ENCODE measurements around the gene SLIT3.
"Not testable (repeated sequence)": the region's sequence is repeated elsewhere in the genome, so short reads cannot be mapped to it uniquely, and the experiment has no call there.

The SLIT3 gene

GRCh38 chr5:168743617-168744016 lies 557.3 kb downstream of the SLIT3 start (continued):
- no peak for TF ChIP-seq GLIS1 (tag by site-specific recombination; IDR thresholded peaks at IDR 0.05)
- no peak for TF ChIP-seq ZNF2 (tag by site-specific recombination; IDR thresholded peaks at IDR 0.05)

- CTCF ChIA-PET = interaction anchor here (1.0 kb wide), 1 partner anchor 31 kb away, joined by 4 read pairs; no protein-coding TSS in a partner anchor
- H3K9me3 ChIP-seq (ENCODE audit: control insufficient read depth, insufficient read depth, low read depth, low read length); H3K4me3 ChIP-seq (ENCODE audit: low read depth, low read length); H3K36me3 ChIP-seq (ENCODE audit: control insufficient read depth in 2 of 2, insufficient read depth in 1 of 2, low read length in 2 of 2); H3K4me1 ChIP-seq (ENCODE audit: control insufficient read depth, insufficient read depth, low read length); H3K27ac ChIP-seq (ENCODE audit: extremely low read depth, low read depth, low read length); POLR2A ChIA-PET: not testable (repeated sequence)
Measured at GRCh38 chr5:168742311-168742710, 558.6 kb downstream of the SLIT3 start.

DNA sequence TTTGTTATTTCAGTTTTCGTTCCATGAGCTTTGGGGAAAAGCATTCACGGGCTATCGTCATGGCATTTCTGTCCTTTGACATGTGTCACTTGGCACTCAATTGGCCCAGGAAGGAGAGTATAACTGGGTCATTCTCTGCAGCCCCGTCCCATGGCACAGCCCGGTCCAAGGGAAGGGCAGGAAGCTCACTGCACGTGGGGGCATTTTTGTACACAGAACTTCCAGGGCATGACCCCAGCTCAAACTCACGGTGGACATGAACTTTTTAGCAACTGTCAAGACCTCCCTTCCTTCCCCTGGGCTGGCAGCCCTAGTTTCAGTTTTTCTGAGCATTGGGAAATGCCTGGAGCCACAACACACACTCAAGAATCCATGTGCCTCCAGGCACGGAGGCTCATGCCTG lies 560.1 kb downstream of the SLIT3 start:
- no peak overlapping the region for H3K4me3 ChIP-seq (ENCODE audit: low read depth, low read length)
- TF ChIP-seq OSR2 (tag by site-specific recombination; IDR thresholded peaks at IDR 0.05) = no peak
- no peak for TF ChIP-seq ZNF624 (tag by site-specific recombination; IDR thresholded peaks at IDR 0.05)
- TF ChIP-seq ZNF155 (tag by site-specific recombination; IDR thresholded peaks at IDR 0.05) = no peak
- H3K9me3 ChIP-seq (ENCODE audit: control insufficient read depth, insufficient read depth, low read depth, low read length) = no peaks in the 10 kb centered on the region
- no peak overlapping the region for H3K27ac ChIP-seq (ENCODE audit: extremely low read depth, low read depth, low read length)
- ChIA-PET CTCF (interaction anchor here (2.4 kb wide), 1 partner anchor 7 kb away, joined by 12 read pairs; no protein-coding TSS in a partner anchor), POLR2A (no interaction called here)
- no peaks in the 10 kb centered on the region for H3K36me3 ChIP-seq (ENCODE audit: control insufficient read depth in 2 of 2, insufficient read depth in 1 of 2, low read length in 2 of 2)
- no peaks in the 10 kb centered on the region for H3K4me1 ChIP-seq (ENCODE audit: control insufficient read depth, insufficient read depth, low read length)

DNA sequence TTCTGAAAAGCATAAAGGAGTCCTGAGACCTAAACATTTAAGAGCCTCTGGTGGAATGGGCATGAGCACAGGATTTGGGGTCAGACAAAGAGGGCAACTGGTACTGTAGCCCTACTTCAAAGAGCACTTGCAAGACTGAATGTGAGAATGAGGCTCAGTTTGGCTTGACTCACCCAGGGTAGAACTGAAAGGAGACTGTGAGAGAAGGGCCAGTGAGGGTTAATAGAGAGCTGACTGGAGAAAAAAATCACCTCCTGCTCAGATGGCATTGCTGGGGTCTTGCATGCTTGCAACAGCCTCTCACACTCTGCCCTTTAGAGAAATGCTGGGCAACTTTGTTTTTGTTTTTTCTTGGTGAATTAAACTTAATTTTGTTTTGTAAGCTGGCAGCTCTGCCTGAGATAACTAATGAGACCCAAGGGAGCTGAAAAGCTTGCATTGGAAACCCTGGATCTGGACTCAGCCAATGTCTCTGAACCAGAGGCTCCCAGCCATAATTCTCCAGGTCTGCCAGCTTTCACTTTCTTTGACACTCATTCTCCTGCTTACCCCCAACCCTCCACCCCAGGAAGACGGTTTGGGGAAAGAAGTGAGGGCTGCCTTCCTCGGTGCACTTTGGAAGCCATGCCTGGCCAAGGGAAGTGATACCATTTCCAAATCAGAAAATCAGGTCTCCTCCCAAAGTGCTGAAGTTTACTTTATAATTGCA lies 560.7 kb downstream of the SLIT3 start:
- ChIA-PET CTCF (interaction anchor here (1.1 to 2.4 kb wide), 4 partner anchors 8 to 64 kb away, joined by 4 to 12 read pairs (median 6); no protein-coding TSS in a partner anchor), POLR2A (no interaction called here)
- TF ChIP-seq ZNF473 (tag by site-specific recombination; IDR thresholded peaks at IDR 0.05) = no peak
- no peak for TF ChIP-seq PBX3 (CRISPR knock-in tag; IDR thresholded peaks at IDR 0.05)
- TF ChIP-seq ZNF548 (tag by site-specific recombination; IDR thresholded peaks at IDR 0.05) = no peak
- TF ChIP-seq ZBTB26 (tag by site-specific recombination; optimal IDR thresholded peaks at IDR 0.05) = no peak
- TF ChIP-seq ZNF624 (tag by site-specific recombination; IDR thresholded peaks at IDR 0.05) = no peak
- no peak for TF ChIP-seq ZBTB6 (tag by site-specific recombination; IDR thresholded peaks at IDR 0.05)
- TF ChIP-seq ZNF221 (tag by site-specific recombination; IDR thresholded peaks at IDR 0.05; ENCODE audit: borderline replicate concordance) = no peak
- no peak for TF ChIP-seq ZBTB48 (tag by site-specific recombination; IDR thresholded peaks at IDR 0.05)
- TF ChIP-seq GLIS1 (tag by site-specific recombination; IDR thresholded peaks at IDR 0.05) = no peak
- no peak for TF ChIP-seq ZNF747 (tag by site-specific recombination; IDR thresholded peaks at IDR 0.05)
- TF ChIP-seq ZNF311 (tag by site-specific recombination; IDR thresholded peaks at IDR 0.05; ENCODE audit: borderline replicate concordance) = no peak
- TF ChIP-seq ZNF23 (tag by site-specific recombination; IDR thresholded peaks at IDR 0.05; ENCODE audit: borderline replicate concordance) = no peak
- TF ChIP-seq OSR2 (tag by site-specific recombination; IDR thresholded peaks at IDR 0.05) = no peak
- TF ChIP-seq BCL11B (tag by site-specific recombination; IDR thresholded peaks at IDR 0.05; ENCODE audit: low read depth) = no peak
- TF ChIP-seq ZNF776 (tag by site-specific recombination; IDR thresholded peaks at IDR 0.05; ENCODE audit: borderline replicate concordance) = no peak
- no peak for TF ChIP-seq ZNF639 (tag by site-specific recombination; IDR thresholded peaks at IDR 0.05)
- TF ChIP-seq HOXA7 (CRISPR knock-in tag; IDR thresholded peaks at IDR 0.05; ENCODE audit: borderline replicate concordance) = no peak
- no peak for TF ChIP-seq ZNF600 (tag by site-specific recombination; IDR thresholded peaks at IDR 0.05)
- TF ChIP-seq ZNF114 (tag by site-specific recombination; IDR thresholded peaks at IDR 0.05) = no peak
- Histone ChIP-seq H3K4me3 (ENCODE audit: low read depth, low read length) (no peak overlapping the region), H3K4me1 (ENCODE audit: control insufficient read depth, insufficient read depth, low read length) (no peaks in the 10 kb centered on the region), H3K36me3 (ENCODE audit: control insufficient read depth in 2 of 2, insufficient read depth in 1 of 2, low read length in 2 of 2) (no peaks in the 10 kb centered on the region), H3K9me3 (ENCODE audit: control insufficient read depth, insufficient read depth, low read depth, low read length) (no peaks in the 10 kb centered on the region), H3K27ac (ENCODE audit: extremely low read depth, low read depth, low read length) (no peak overlapping the region)
